Hepatocyte (in vitro differentiated cells): ENCODE measurements around the gene RABGAP1L. TPM values are rescaled to one million over a fixed set of nuclear protein-coding genes. Genes with fewer than 3 reads are reported as not detected.

Experiments
- DNase-seq: peaks from one replicate; pipeline ENCODE4 v3.0.0-alpha.2; 2016; ENCODE audit warnings: low spot score
- H2AFZ ChIP-seq: fragments of 200-600 bp; sonication (generic); 2 replicates; pipeline ENCODE4 v1.6.0; 2016; ENCODE audit warnings: antibody characterized with exemption, mild to moderate bottlenecking
- H3K27ac ChIP-seq: fragments of 200-600 bp; sonication (generic); 2 replicates; pipeline ENCODE4 v1.5.1; 2016; ENCODE audit warnings: mild to moderate bottlenecking
- H3K27me3 ChIP-seq: fragments of 200-600 bp; sonication (generic); 2 replicates; pipeline ENCODE4 v1.6.1; 2016
- H3K36me3 ChIP-seq: fragments of 200-600 bp; sonication (generic); replicated peaks from 2 replicates; pipeline ENCODE4 v1.5.1; 2016; ENCODE audit warnings: low read depth; ENCODE audit not compliant: insufficient read depth
- H3K4me1 ChIP-seq: fragments of 200-600 bp; sonication (generic); 2 replicates; pipeline ENCODE4 v1.5.1; 2016; ENCODE audit warnings: mild to moderate bottlenecking, moderate library complexity; ENCODE audit not compliant: insufficient read depth
- H3K4me2 ChIP-seq: fragments of 200-600 bp; sonication (generic); 2 replicates; pipeline ENCODE4 v1.6.0; 2016
- H3K4me3 ChIP-seq: fragments of 200-600 bp; sonication (generic); 2 replicates; pipeline ENCODE4 v1.5.1; 2016; ENCODE audit warnings: mild to moderate bottlenecking
- H3K79me2 ChIP-seq: fragments of 200-600 bp; sonication (generic); 2 replicates; pipeline ENCODE4 v1.6.0; 2017; ENCODE audit warnings: mild to moderate bottlenecking
- H3K9me2 ChIP-seq: fragments of 200-600 bp; sonication (generic); replicated peaks from 2 replicates; pipeline ENCODE4 v1.6.0; 2017; ENCODE audit warnings: mild to moderate bottlenecking; ENCODE audit not compliant: insufficient read depth
- H3K9me3 ChIP-seq: fragments of 200-600 bp; sonication (generic); 2 replicates; pipeline ENCODE4 v1.5.1; 2016; ENCODE audit warnings: low read depth, mild to moderate bottlenecking
- H4K20me1 ChIP-seq: fragments of 200-600 bp; sonication (generic); 2 replicates; pipeline ENCODE4 v1.6.0; 2016; ENCODE audit warnings: mild to moderate bottlenecking; ENCODE audit not compliant: insufficient read depth, poor library complexity, severe bottlenecking
- EZH2 ChIP-seq: fragments of 200-600 bp; sonication (generic); IDR thresholded peaks from 2 replicates; pipeline ENCODE4 v1.6.1; 2016; ENCODE audit warnings: antibody characterized with exemption, mild to moderate bottlenecking, borderline replicate concordance
- EZH2phosphoT487 ChIP-seq: fragments of 200-600 bp; sonication (generic); IDR thresholded peaks from one replicate; pipeline ENCODE4 v1.6.1; 2018; ENCODE audit warnings: antibody characterized with exemption, mild to moderate bottlenecking, low read depth, moderate library complexity; ENCODE audit not compliant: unreplicated experiment, severe bottlenecking
- WGBS: methylation state at CpG from one replicate; pipeline ENCODE4 v1.1.6; 2016; ENCODE audit warnings: low lambda C conversion rate; ENCODE audit errors: missing lambda C conversion rate; 5-methylcytosine and 5-hydroxymethylcytosine counted together
- polyA plus RNA-seq: library from polyadenylated mRNA; unstranded; fragments of >200 nt; fragmentation: Nextera tagmentation; extraction: Ambion mirVana; gene quantifications from 2 replicates; pipeline ENCODE4 v1.2.1, GENCODE V29; 2016
- total RNA-seq: library from RNA; depleted of rRNA; stranded (reverse); fragments of >200 nt; gene quantifications from 2 replicates; pipeline ENCODE4 v1.2.3, GENCODE V29; 2014
- TF ChIP-seq, protein P1 (sequence below): fragments of 200-600 bp; sonication (generic); IDR thresholded peaks from 2 replicates; pipeline ENCODE4 v1.5.1; 2016; ENCODE audit warnings: antibody characterized with exemption, mild to moderate bottlenecking; ENCODE audit not compliant: poor library complexity

RABGAP1L gene
- total and polyA plus RNA-seq, 2 experiments from 2014 or later = 15.0 to 41.8 TPM

DNA sequence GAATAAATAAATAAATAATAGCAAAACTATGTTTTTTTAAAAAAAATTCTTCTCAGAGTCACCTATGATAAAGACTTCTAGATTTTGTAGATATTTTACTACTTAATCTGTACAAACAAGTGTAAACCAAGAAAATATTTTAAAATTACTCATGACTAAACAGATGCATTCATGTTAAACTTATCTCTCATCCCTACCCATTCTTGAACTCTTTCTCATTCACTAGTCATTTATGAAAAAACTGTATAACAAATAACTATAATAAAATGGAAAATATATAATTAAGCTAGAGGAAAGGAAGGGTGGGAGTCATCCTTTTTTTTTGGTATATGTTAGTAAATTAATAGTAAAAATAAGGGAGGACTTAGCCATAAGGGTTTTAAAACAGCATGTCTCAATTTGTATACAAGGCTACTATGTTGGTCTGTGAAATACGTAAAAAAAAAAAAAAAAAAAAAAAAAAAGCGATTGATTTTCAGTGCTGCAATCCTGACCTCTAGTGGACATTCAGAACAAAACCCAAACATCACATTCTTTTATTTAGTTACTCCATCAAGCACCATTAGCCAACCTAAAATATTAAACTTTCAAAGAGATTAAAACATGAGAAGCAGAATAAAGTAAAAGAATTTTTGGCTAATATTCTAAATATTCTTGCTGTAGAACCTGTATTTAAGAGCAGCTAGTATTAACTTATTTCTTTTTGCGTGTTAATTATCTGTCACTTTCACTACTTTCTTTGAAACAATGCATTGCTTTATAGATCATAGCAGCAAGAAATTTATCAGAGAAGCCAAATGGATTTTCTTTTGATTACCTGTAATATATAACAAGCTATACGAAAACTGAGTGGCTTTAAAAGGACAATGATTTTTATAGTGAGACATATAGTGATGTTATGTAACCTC, 584.6 kb downstream of the RABGAP1L start:
- Histone ChIP-seq H3K79me2 (no peaks in the 10 kb centered on the region), H3K4me1 (no peaks in the 10 kb centered on the region), H4K20me1 (no peaks in the 10 kb centered on the region), H3K36me3 (no peaks in the 10 kb centered on the region), H3K9me2 (no peaks in the 10 kb centered on the region), H2AFZ (no peak overlapping the region), H3K27me3 (no peaks in the 10 kb centered on the region), H3K27ac (no peak overlapping the region), H3K4me3 (no peak overlapping the region), H3K9me3 (no peaks in the 10 kb centered on the region), H3K4me2 (no peak overlapping the region)
- 25% methylated on average over 4 of the region's 4 CpGs for WGBS
- DNase-seq = peak; percentile 54
- no peak for TF ChIP-seq EZH2
- TF ChIP-seq, protein P1, sequence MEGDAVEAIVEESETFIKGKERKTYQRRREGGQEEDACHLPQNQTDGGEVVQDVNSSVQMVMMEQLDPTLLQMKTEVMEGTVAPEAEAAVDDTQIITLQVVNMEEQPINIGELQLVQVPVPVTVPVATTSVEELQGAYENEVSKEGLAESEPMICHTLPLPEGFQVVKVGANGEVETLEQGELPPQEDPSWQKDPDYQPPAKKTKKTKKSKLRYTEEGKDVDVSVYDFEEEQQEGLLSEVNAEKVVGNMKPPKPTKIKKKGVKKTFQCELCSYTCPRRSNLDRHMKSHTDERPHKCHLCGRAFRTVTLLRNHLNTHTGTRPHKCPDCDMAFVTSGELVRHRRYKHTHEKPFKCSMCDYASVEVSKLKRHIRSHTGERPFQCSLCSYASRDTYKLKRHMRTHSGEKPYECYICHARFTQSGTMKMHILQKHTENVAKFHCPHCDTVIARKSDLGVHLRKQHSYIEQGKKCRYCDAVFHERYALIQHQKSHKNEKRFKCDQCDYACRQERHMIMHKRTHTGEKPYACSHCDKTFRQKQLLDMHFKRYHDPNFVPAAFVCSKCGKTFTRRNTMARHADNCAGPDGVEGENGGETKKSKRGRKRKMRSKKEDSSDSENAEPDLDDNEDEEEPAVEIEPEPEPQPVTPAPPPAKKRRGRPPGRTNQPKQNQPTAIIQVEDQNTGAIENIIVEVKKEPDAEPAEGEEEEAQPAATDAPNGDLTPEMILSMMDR = peak; percentile 66

DNA sequence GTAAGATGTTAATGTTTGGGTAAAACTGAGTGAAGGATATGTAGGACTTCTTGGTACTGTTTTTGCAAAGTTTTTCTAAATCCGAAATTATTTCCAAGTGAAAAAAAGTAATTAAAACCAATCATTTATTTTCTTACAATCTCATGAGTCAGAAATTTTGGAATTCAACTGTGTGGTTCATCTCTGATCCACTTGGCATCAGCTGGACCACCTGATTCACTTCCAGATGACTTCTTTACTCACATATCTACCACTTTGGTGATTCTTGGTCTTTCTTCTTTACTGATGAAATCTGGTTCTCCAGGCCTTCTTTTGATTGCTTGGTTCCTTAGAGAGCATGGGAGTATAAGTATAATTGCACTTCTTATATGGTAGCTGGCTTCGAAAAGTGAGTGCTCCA, 585.6 kb downstream of the RABGAP1L start:
- Histone ChIP-seq H3K9me2 (no peaks in the 10 kb centered on the region), H3K36me3 (no peaks in the 10 kb centered on the region), H3K4me3 (no peak overlapping the region), H2AFZ (no peak overlapping the region), H3K79me2 (no peaks in the 10 kb centered on the region), H3K4me1 (no peaks in the 10 kb centered on the region), H3K4me2 (no peak overlapping the region), H4K20me1 (no peaks in the 10 kb centered on the region), H3K27ac (no peak overlapping the region), H3K27me3 (no peaks in the 10 kb centered on the region), H3K9me3 (no peaks in the 10 kb centered on the region)
- no peak for DNase-seq
- TF ChIP-seq EZH2 (no peak), EZH2phosphoT487 (no peak)
- TF ChIP-seq, protein P1 = no peak
- 87% methylated on average over 2 of the region's 2 CpGs for WGBS

DNA sequence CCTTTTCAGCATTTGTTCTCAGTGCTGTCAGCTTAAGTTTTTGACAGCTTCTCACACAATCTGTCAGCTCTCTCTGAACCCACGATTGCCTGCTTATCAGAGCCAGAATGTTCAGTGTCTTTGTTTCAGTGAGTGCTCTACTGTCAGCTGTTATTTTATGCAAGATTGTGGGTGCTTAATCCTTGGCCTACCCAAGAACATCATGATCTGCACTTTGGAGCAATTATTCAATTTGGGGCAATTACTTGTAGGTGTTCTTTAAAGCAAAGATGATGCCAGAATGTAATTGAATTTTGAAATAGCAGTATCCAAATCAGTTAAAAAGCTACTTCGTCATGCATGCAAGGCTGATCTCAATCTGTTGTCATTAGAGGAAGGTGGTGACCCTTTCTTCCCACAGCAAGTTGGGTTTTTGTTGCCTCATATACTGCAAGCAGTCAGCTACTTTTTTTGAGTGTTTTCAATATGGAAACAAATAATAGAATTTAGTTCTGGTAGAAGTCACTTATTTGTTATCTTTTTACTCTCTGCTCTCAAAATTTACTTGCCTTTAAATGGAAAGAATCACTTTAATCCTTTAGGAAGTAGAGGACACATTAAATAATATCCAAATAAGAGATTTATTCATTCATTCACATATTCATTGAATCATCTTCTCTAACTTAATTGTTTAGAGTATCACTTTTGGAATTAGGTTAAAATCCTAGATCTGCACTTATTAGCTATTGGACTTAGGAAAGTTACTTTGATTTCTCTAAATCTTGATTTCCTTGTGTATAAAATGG, 586.9 kb downstream of the RABGAP1L start:
- H2AFZ ChIP-seq = no peak overlapping the region
- no peaks in the 10 kb centered on the region for H4K20me1 ChIP-seq
- no peaks in the 10 kb centered on the region for H3K36me3 ChIP-seq
- no peak overlapping the region for H3K27ac ChIP-seq
- H3K9me2 ChIP-seq = no peaks in the 10 kb centered on the region
- TF ChIP-seq EZH2phosphoT487 = no peak
- no peak for TF ChIP-seq EZH2
- TF ChIP-seq, protein P1 = no peak
- no peak for DNase-seq
- no peaks in the 10 kb centered on the region for H3K79me2 ChIP-seq
- no peaks in the 10 kb centered on the region for H3K4me1 ChIP-seq
- no peak overlapping the region for H3K4me3 ChIP-seq
- H3K4me2 ChIP-seq = no peak overlapping the region
- no peaks in the 10 kb centered on the region for H3K27me3 ChIP-seq
- 68% methylated on average over 2 of the region's 2 CpGs for WGBS
- H3K9me3 ChIP-seq = no peaks in the 10 kb centered on the region
